KOPT-K1 (cell line): ENCODE results near the gene PLK3.
"Not testable (repeated sequence)": the region's sequence is repeated elsewhere in the genome, so short reads cannot be mapped to it uniquely, and the experiment has no call there.

ENCODE experiments used
- H3K27ac ChIP-seq: fragments of 200-600 bp; sonication (generic); 2 replicates; pipeline ENCODE4 v1.5.1; 2016; ENCODE audit warnings: antibody characterized with exemption, mild to moderate bottlenecking, low read depth, low read length; ENCODE audit not compliant: poor library complexity, severe bottlenecking
- H3K36me3 ChIP-seq: fragments of 200-600 bp; sonication (generic); 2 replicates; pipeline ENCODE4 v1.5.1; 2017; ENCODE audit warnings: antibody characterized with exemption, mild to moderate bottlenecking, low read length, moderate library complexity; ENCODE audit not compliant: insufficient read depth
- H3K9me3 ChIP-seq: fragments of 200-600 bp; sonication (generic); 2 replicates; pipeline ENCODE4 v1.5.1; 2017; ENCODE audit warnings: antibody characterized with exemption, low read length, mild to moderate bottlenecking; ENCODE audit not compliant: insufficient read depth, poor library complexity, severe bottlenecking

Gene PLK3

GRCh38 chr1:44802306-44803061, 2.3 kb downstream of the PLK3 start:
- Histone ChIP-seq H3K27ac (no peak overlapping the region), H3K36me3 (peaks cover 43% of the 10 kb centered on the region), H3K9me3 (no peaks in the 10 kb centered on the region)

- Histone ChIP-seq H3K36me3 (peaks cover 43% of the 10 kb centered on the region), H3K27ac (no peak overlapping the region), H3K9me3 (no peaks in the 10 kb centered on the region)
Measured at GRCh38 chr1:44803062-44803311, 2.8 kb downstream of the PLK3 start.

- H3K36me3 ChIP-seq, result peaks cover 43% of the 10 kb centered on the region
- no peak overlapping the region for H3K27ac ChIP-seq
- H3K9me3 ChIP-seq, result no peaks in the 10 kb centered on the region
Measured at GRCh38 chr1:44803312-44804095, 3.3 kb downstream of the PLK3 start.

- H3K36me3 ChIP-seq, result peaks cover 43% of the 10 kb centered on the region
- no peak overlapping the region for H3K27ac ChIP-seq
- H3K9me3 ChIP-seq, result no peaks in the 10 kb centered on the region
Measured at GRCh38 chr1:44805311-44806024, 5.3 kb downstream of the PLK3 start.

GRCh38 chr1:44806025-44806703, 6.0 kb downstream of the PLK3 start:
- H3K9me3 ChIP-seq, result no peaks in the 10 kb centered on the region
- peak overlapping the region; percentile 99 for H3K27ac ChIP-seq
- peaks cover 43% of the 10 kb centered on the region for H3K36me3 ChIP-seq

- Histone ChIP-seq H3K9me3 (no peaks in the 10 kb centered on the region), H3K36me3 (peaks cover 43% of the 10 kb centered on the region), H3K27ac (peak within 1 kb of the TSS; percentile 99)
Measured at GRCh38 chr1:44806704-44807363, 6.7 kb downstream of the PLK3 start, which contains the start of gene DYNLT4. DYNLT4 (minus strand) TSS chr1:44807351; CDS start chr1:44806668, 683 bp downstream.

- H3K27ac ChIP-seq, result peak overlapping the region; percentile 99
- no peaks in the 10 kb centered on the region for H3K9me3 ChIP-seq
- peaks cover 36% of the 10 kb centered on the region for H3K36me3 ChIP-seq
Measured at GRCh38 chr1:44807364-44808062, 7.3 kb downstream of the PLK3 start.

GRCh38 chr1:44808063-44808937, 8.1 kb downstream of the PLK3 start, which contains the start of gene BTBD19:
BTBD19 (plus strand) TSS chr1:44808523; CDS start chr1:44808821, 298 bp downstream.
- H3K27ac ChIP-seq, result peak within 1 kb of the TSS; percentile 99
- no peaks in the 10 kb centered on the region for H3K9me3 ChIP-seq
- peaks cover 28% of the 10 kb centered on the region for H3K36me3 ChIP-seq

- Histone ChIP-seq H3K27ac (peak overlapping the region; percentile 99), H3K9me3 (no peaks in the 10 kb centered on the region), H3K36me3 (peaks cover 19% of the 10 kb centered on the region)
Measured at GRCh38 chr1:44808938-44809917, 9.1 kb downstream of the PLK3 start.

GRCh38 chr1:44810101-44810761, 10.1 kb downstream of the PLK3 start:
- Histone ChIP-seq H3K36me3 (peaks cover 11% of the 10 kb centered on the region; the same call in 1 of the 2 replicates), H3K9me3 (no peaks in the 10 kb centered on the region), H3K27ac (peak overlapping the region; percentile 99)

- not testable (repeated sequence) for H3K36me3 ChIP-seq
- H3K27ac ChIP-seq, result peak overlapping the region; percentile 99
Measured at GRCh38 chr1:44810762-44811105, 10.6 kb downstream of the PLK3 start.

GRCh38 chr1:44811234-44811633, 11.1 kb downstream of the PLK3 start:
- no peaks in the 10 kb centered on the region for H3K9me3 ChIP-seq
- H3K27ac ChIP-seq, result peak overlapping the region; percentile 99
- H3K36me3 ChIP-seq, result 0 out of 2 replicates have a peak, but pooled peaks cover 1% of the 10 kb centered on the region

More at GRCh38 chr1:44810762-44811105, 10.6 kb downstream of the PLK3 start:
- H3K9me3 ChIP-seq, result not testable (repeated sequence)
